WTC11 (cell line): ENCODE results near the gene EHMT1. TPM values are rescaled to one million over a fixed set of nuclear protein-coding genes. Genes with fewer than 3 reads are reported as not detected.
A peak's percentile ranks its signal among the peaks of the same experiment; 100 is the strongest.

Experiments used
- ATAC-seq: fragments of 200-7000 bp; cut with Tn5 transposase; 2 replicates; pipeline ENCODE4 v1.10.0; 2021; ENCODE audit warnings: mild to moderate bottlenecking, moderate library complexity
- CTCF ChIA-PET: fragments of 300-600 bp; sonication (Branson Sonifier 250); formaldehyde crosslinking; loops from one replicate; lab custom pipeline; 2021; ENCODE audit warnings: antibody characterized with exemption; lab: Charles Lee
- POLR2A ChIA-PET: fragments of 350-600 bp; sonication (Branson Sonifier 250); formaldehyde crosslinking; loops from one replicate; lab custom pipeline; 2021; ENCODE audit warnings: antibody characterized with exemption; lab: Charles Lee
- DNase-seq: peaks from one replicate; pipeline ENCODE4 v3.0.0; 2021; ENCODE audit warnings: low spot score
- H3K27ac Mint-ChIP-seq: 2 replicates; pipeline ENCODE4 v1.8.0; 2021; ENCODE audit warnings: mixed read lengths
- H3K27me3 Mint-ChIP-seq: 2 replicates; pipeline ENCODE4 v1.8.0; 2021; ENCODE audit warnings: low read depth, mild to moderate bottlenecking, moderate library complexity, mixed read lengths
- H3K36me3 Mint-ChIP-seq: 2 replicates; pipeline ENCODE4 v1.8.0; 2021; ENCODE audit warnings: mixed read lengths
- H3K4me1 Mint-ChIP-seq: 2 replicates; pipeline ENCODE4 v1.8.0; 2022; ENCODE audit warnings: mixed read lengths
- H3K4me3 Mint-ChIP-seq: 2 replicates; pipeline ENCODE4 v1.8.0; 2021; ENCODE audit warnings: mild to moderate bottlenecking, moderate library complexity, mixed read lengths
- H3K9me3 Mint-ChIP-seq: 2 replicates; pipeline ENCODE4 v1.8.0; 2021; ENCODE audit warnings: mixed read lengths
- ATF1 ChIP-seq: sonication (generic); formaldehyde crosslinking; IDR thresholded peaks from 2 replicates; pipeline ENCODE4 v1.8.1; 2023; ENCODE audit warnings: mild to moderate bottlenecking, moderate library complexity, missing genetic modification reagents
- E2F1 ChIP-seq: sonication (generic); formaldehyde crosslinking; IDR thresholded peaks from 2 replicates; pipeline ENCODE4 v1.8.0; 2022; ENCODE audit warnings: mild to moderate bottlenecking, missing genetic modification reagents
- ETV6 ChIP-seq: sonication (generic); formaldehyde crosslinking; IDR thresholded peaks from 2 replicates; pipeline ENCODE4 v1.8.1; 2022; ENCODE audit warnings: mild to moderate bottlenecking, missing genetic modification reagents
- FOXJ3 ChIP-seq: sonication (generic); formaldehyde crosslinking; IDR thresholded peaks from 2 replicates; pipeline ENCODE4 v1.9.0; 2021; ENCODE audit warnings: missing genetic modification reagents, mild to moderate bottlenecking, borderline replicate concordance
- HMGA2 ChIP-seq: fragments of 250-450 bp; sonication (Bioruptor Pico); IDR thresholded peaks from 2 replicates; pipeline ENCODE4 v1.4.0; 2021; ENCODE audit warnings: mild to moderate bottlenecking, moderate library complexity
- HMGXB4 ChIP-seq: sonication (generic); formaldehyde crosslinking; IDR thresholded peaks from 2 replicates; pipeline ENCODE4 v1.8.1; 2023; ENCODE audit warnings: mild to moderate bottlenecking, moderate library complexity, missing genetic modification reagents
- IRF1 ChIP-seq: sonication (generic); formaldehyde crosslinking; IDR thresholded peaks from 2 replicates; pipeline ENCODE4 v1.8.0; 2023; ENCODE audit warnings: missing genetic modification reagents
- JUN ChIP-seq: sonication (generic); formaldehyde crosslinking; IDR thresholded peaks from 2 replicates; pipeline ENCODE4 v1.8.0; 2023; ENCODE audit warnings: mild to moderate bottlenecking, missing genetic modification reagents
- NR1H2 ChIP-seq: sonication (generic); formaldehyde crosslinking; IDR thresholded peaks from 2 replicates; pipeline ENCODE4 v1.9.0; 2021; ENCODE audit warnings: mild to moderate bottlenecking, moderate library complexity, missing genetic modification reagents
- NR2C2 ChIP-seq: sonication (generic); formaldehyde crosslinking; IDR thresholded peaks from 2 replicates; pipeline ENCODE4 v1.8.0; 2022; ENCODE audit warnings: mild to moderate bottlenecking, missing genetic modification reagents
- RORB ChIP-seq: fragments of 250-450 bp; sonication (Bioruptor Pico); IDR thresholded peaks from 2 replicates; pipeline ENCODE4 v1.9.0; 2021; ENCODE audit warnings: mild to moderate bottlenecking
- STAT6 ChIP-seq: sonication (generic); formaldehyde crosslinking; conservative IDR thresholded peaks from 2 replicates; pipeline ENCODE4 v1.8.1; 2023; ENCODE audit warnings: mild to moderate bottlenecking, low read depth, missing genetic modification reagents, moderate library complexity
- ZNF138 ChIP-seq: sonication (generic); formaldehyde crosslinking; conservative IDR thresholded peaks from 2 replicates; pipeline ENCODE4 v1.8.1; 2022; ENCODE audit warnings: mild to moderate bottlenecking, moderate library complexity, missing genetic modification reagents
- ZNF317 ChIP-seq: sonication (generic); formaldehyde crosslinking; IDR thresholded peaks from 2 replicates; pipeline ENCODE4 v1.8.1; 2023; ENCODE audit warnings: low read depth, mild to moderate bottlenecking, moderate library complexity, missing genetic modification reagents, borderline replicate concordance
- total RNA-seq: library from RNA; stranded (reverse); gene quantifications from 3 replicates; pipeline ENCODE4 v1.2.3, GENCODE V29; 2021
- TF ChIP-seq, protein P1 (sequence below): sonication (generic); formaldehyde crosslinking; IDR thresholded peaks from 2 replicates; pipeline ENCODE4 v1.8.0; 2022; ENCODE audit warnings: mild to moderate bottlenecking, missing genetic modification reagents

The EHMT1 gene
- total RNA-seq, 1 experiment from 2014 or later, result 170 TPM

DNA sequence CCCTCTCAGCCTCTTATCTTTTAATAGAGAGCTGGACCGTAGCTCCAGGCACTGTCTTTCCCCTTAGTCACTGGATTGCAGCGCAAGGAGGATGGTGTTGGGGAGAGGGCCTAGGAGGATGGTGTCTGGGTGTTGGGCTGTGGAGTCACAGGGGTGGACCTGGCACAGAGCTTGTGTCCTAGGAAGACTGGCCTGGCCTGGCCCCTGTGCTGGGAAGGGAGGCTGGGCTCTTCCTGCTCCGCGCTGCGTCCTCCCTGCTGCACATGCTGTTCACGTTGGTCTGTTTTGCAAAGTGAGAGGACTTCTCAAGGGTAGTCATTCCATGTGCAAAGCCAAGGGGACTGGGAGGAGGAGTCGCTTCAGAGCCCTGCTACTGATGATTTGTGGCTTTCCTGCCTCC lies 123.9 kb downstream of the EHMT1 start:
- POLR2A ChIA-PET, result no interaction called here
- Mint-ChIP-seq H3K27me3 (no peaks in the 10 kb centered on the region), H3K4me3 (no peak overlapping the region), H3K9me3 (no peaks in the 10 kb centered on the region), H3K4me1 (peaks cover 9% of the 10 kb centered on the region), H3K36me3 (peaks cover 40% of the 10 kb centered on the region), H3K27ac (no peak overlapping the region; the same call in 1 of the 2 replicates)
- CTCF ChIA-PET, result interaction anchor here (1.6 kb wide), 2 partner anchors 47 to 69 kb away, joined by 4 to 6 read pairs; no protein-coding TSS in a partner anchor
- no peak for ATAC-seq
- no peak for DNase-seq
- TF ChIP-seq HMGA2 (CRISPR knock-in tag), result no peak

- 0 out of 2 replicates have a peak overlapping the region, but pooled peaks have one; percentile 32 for H3K27ac Mint-ChIP-seq
- no peak for ATAC-seq
These were observed 124.9 kb downstream of the EHMT1 start for GRCh38 chr9:137743695-137744094.

GRCh38 chr9:137744632-137745183 lies 125.9 kb downstream of the EHMT1 start:
- no peak for ATAC-seq
- H3K27me3 Mint-ChIP-seq, result no peaks in the 10 kb centered on the region
- no peak overlapping the region for H3K4me3 Mint-ChIP-seq
- peaks cover 6% of the 10 kb centered on the region for H3K4me1 Mint-ChIP-seq
- POLR2A ChIA-PET, result no interaction called here
- H3K27ac Mint-ChIP-seq, result peak overlapping the region; percentile 8; the same call in 1 of the 2 replicates
- no peak for TF ChIP-seq ZNF138
- no peak for TF ChIP-seq E2F1
- TF ChIP-seq NR1H2, result no peak
- TF ChIP-seq ETV6 (CRISPR knock-in tag), result no peak
- no peak for TF ChIP-seq NR2C2
- TF ChIP-seq ZNF317, result no peak
- no peak for TF ChIP-seq ATF1 (CRISPR knock-in tag)
- no peak for TF ChIP-seq HMGXB4
- no peak for TF ChIP-seq FOXJ3 (CRISPR knock-in tag)
- TF ChIP-seq STAT6 (CRISPR knock-in tag), result no peak
- TF ChIP-seq, all 79 proteins: peak for 0
- CTCF ChIA-PET, result interaction anchor here (0.7 to 1.8 kb wide), 3 partner anchors 28 to 74 kb away, joined by 3 to 4 read pairs (median 4); no protein-coding TSS in a partner anchor
- DNase-seq, result no peak
- peaks cover 38% of the 10 kb centered on the region for H3K36me3 Mint-ChIP-seq
- no peaks in the 10 kb centered on the region for H3K9me3 Mint-ChIP-seq

More at GRCh38 chr9:137743695-137744094, 124.9 kb downstream of the EHMT1 start:
- H3K27me3 Mint-ChIP-seq, result no peaks in the 10 kb centered on the region
- CTCF ChIA-PET, result interaction anchor here (0.6 to 1.8 kb wide), 2 partner anchors 71 to 84 kb away, joined by 3 to 4 read pairs; no protein-coding TSS in a partner anchor
- H3K9me3 Mint-ChIP-seq, result no peaks in the 10 kb centered on the region
- H3K4me1 Mint-ChIP-seq, result peaks cover 8% of the 10 kb centered on the region
- POLR2A ChIA-PET, result no interaction called here
- no peak for TF ChIP-seq IRF1 (CRISPR knock-in tag)
- TF ChIP-seq, protein P1, sequence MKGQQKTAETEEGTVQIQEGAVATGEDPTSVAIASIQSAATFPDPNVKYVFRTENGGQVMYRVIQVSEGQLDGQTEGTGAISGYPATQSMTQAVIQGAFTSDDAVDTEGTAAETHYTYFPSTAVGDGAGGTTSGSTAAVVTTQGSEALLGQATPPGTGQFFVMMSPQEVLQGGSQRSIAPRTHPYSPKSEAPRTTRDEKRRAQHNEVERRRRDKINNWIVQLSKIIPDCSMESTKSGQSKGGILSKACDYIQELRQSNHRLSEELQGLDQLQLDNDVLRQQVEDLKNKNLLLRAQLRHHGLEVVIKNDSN, result no peak
- no peak for TF ChIP-seq RORB (CRISPR knock-in tag)
- no peak for TF ChIP-seq JUN (CRISPR knock-in tag)
- no peak for TF ChIP-seq E2F1
- TF ChIP-seq, all 79 proteins: peak for 0
- Mint-ChIP-seq H3K36me3 (peaks cover 39% of the 10 kb centered on the region), H3K4me3 (no peak overlapping the region)
- DNase-seq, result no peak
